Uterus (tissue), 2 donors: Measurements from ENCODE around the gene ZNF236.

ENCODE experiments used
- POLR2A ChIP-seq, 2 donors: fragments of 450-650 bp; IDR thresholded peaks; one replicate each; pipeline ENCODE4 v1.6.1; 2016; ENCODE audit warnings: antibody characterized with exemption in 2 of 2, mild to moderate bottlenecking in 1 of 2, moderate library complexity in 1 of 2
- TF ChIP-seq, protein P1 (sequence below), 4 experiments: fragments of 200-600 bp in 2 of 4; fragments of 450-650 bp in 2 of 4; sonication (generic) in 2 of 4; IDR thresholded peaks; one replicate each; pipeline ENCODE4 v1.5.1; 2016 to 2019; ENCODE audit warnings: antibody characterized with exemption in 4 of 4, mild to moderate bottlenecking in 2 of 4, moderate library complexity in 1 of 4

DNA sequence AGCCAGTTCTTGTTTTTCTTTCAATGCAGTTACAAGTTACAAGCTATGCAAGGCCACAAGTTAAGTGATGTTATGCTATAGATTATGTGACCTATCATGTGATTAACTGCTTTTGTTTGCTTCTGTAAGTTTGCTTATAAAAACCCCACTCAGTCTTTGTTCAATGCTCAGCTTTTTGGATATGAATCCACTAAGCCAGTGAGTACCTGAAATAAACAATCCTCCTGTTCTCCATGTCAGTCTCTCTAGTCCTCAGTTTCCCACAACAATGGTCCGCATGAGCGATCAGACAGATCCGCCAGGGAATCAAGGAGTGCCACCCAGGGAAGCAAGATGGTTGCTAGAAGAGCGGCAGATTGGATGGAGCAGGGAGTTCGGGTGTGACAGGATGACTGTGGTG lies 30.7 kb upstream of the ZNF236 start:
- TF ChIP-seq POLR2A (IDR thresholded peaks at IDR 0.05) = no peak
- TF ChIP-seq, protein P1, sequence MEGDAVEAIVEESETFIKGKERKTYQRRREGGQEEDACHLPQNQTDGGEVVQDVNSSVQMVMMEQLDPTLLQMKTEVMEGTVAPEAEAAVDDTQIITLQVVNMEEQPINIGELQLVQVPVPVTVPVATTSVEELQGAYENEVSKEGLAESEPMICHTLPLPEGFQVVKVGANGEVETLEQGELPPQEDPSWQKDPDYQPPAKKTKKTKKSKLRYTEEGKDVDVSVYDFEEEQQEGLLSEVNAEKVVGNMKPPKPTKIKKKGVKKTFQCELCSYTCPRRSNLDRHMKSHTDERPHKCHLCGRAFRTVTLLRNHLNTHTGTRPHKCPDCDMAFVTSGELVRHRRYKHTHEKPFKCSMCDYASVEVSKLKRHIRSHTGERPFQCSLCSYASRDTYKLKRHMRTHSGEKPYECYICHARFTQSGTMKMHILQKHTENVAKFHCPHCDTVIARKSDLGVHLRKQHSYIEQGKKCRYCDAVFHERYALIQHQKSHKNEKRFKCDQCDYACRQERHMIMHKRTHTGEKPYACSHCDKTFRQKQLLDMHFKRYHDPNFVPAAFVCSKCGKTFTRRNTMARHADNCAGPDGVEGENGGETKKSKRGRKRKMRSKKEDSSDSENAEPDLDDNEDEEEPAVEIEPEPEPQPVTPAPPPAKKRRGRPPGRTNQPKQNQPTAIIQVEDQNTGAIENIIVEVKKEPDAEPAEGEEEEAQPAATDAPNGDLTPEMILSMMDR (IDR thresholded peaks at IDR 0.05) = no peak
